NCI-H1930 (cell line): Measurements from ENCODE around the gene PCED1A.
"Not testable (repeated sequence)": the region's sequence is repeated elsewhere in the genome, so short reads cannot be mapped to it uniquely, and the experiment has no call there.

Experiments used
- DNase-seq, 2 experiments: peaks; one replicate each; lab custom pipeline; 2025; lab: John Stamatoyannopoulos, UW

The PCED1A gene

GRCh38 chr20:2826655-2827054, 13.8 kb downstream of the PCED1A start:
- no peak for DNase-seq

- DNase-seq, result no peak
Observed at GRCh38 chr20:2825761-2826160, 14.7 kb downstream of the PCED1A start.

- no peak for DNase-seq
Observed at GRCh38 chr20:2822073-2822472, 18.4 kb downstream of the PCED1A start.

- no peak for DNase-seq
Observed at GRCh38 chr20:2820896-2821869, 19.3 kb downstream of the PCED1A start.

- DNase-seq, result no peak
Observed at GRCh38 chr20:2820084-2820895, 20.2 kb downstream of the PCED1A start.

GRCh38 chr20:2817891-2818595, 22.4 kb downstream of the PCED1A start:
- no peak for DNase-seq

- no peak for DNase-seq
Observed at GRCh38 chr20:2817341-2817726, 23.1 kb downstream of the PCED1A start.

GRCh38 chr20:2816583-2817340, 23.7 kb downstream of the PCED1A start:
- no peak for DNase-seq

- no peak for DNase-seq
Observed at GRCh38 chr20:2816030-2816582, 24.3 kb downstream of the PCED1A start, which contains the start of gene TMEM239. Gene TMEM239, plus strand, starts transcription at chr20:2816364. Its CDS starts 191 bp downstream, at chr20:2816555.

- no peak for DNase-seq
Observed at GRCh38 chr20:2815242-2815900, 25.1 kb downstream of the PCED1A start.

- no peak for DNase-seq
Observed at GRCh38 chr20:2814587-2815051, 25.8 kb downstream of the PCED1A start, which contains the start of gene C20orf141. Gene C20orf141, plus strand, starts transcription at chr20:2814987. Its CDS starts 198 bp downstream, at chr20:2815185.

GRCh38 chr20:2814076-2814475, 26.4 kb downstream of the PCED1A start:
- no peak for DNase-seq

- no peak for DNase-seq
Observed at GRCh38 chr20:2812189-2812588, 28.3 kb downstream of the PCED1A start.

GRCh38 chr20:2809690-2810089, 30.8 kb downstream of the PCED1A start:
- DNase-seq, result no peak

GRCh38 chr20:2807929-2808328, 32.5 kb downstream of the PCED1A start:
- not testable (repeated sequence) for DNase-seq

GRCh38 chr20:2807019-2807418, 33.4 kb downstream of the PCED1A start:
- DNase-seq, result no peak

- no peak for DNase-seq
Observed at GRCh38 chr20:2806351-2806701, 34.1 kb downstream of the PCED1A start.

- DNase-seq, result no peak
Observed at GRCh38 chr20:2805689-2806350, 34.6 kb downstream of the PCED1A start.

- no peak for DNase-seq
Observed at GRCh38 chr20:2804852-2805688, 35.4 kb downstream of the PCED1A start.
